ENCODE data around the gene MICAL2. TPM values are rescaled to one million over a fixed set of nuclear protein-coding genes. Genes with fewer than 3 reads are reported as not detected.
A peak's percentile ranks its signal among the peaks of the same experiment; 100 is the strongest.

Gene MICAL2
- total and polyA plus RNA-seq, 2 donors (not counting 3 experiments of a cell fraction or from before 2014, with no cell fraction given): 67.6 to 200 TPM

DNA sequence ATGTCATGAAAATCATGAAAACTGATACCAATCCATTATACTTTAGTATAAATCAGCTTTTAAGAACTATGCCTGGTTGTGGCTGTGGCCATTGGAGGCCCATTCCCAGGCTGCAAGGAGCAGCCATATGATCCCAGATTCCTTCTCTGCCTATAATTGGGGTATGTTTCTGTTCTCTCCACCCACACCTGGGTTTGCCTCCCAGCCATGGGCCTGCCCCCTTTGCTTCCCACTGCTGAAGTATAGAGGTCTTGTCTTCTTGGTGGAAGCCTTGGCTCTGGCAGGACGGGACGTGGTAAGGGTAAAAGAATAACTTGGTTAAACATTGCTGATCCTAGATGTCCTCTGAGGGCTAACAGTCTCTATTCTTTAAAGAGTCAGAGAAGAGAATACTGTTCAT, 2.4 kb downstream of the MICAL2 start:
- Histone ChIP-seq H3K4me2 (ENCODE audit: insufficient read depth, low read length) (peak overlapping the region; percentile 56), H3K4me3 (replicated peaks in 1 of 3; ENCODE audit: insufficient read depth in 1 of 3, low read depth in 1 of 3, low read length in 3 of 3) (no peak overlapping the region), H4K20me1 (replicated peaks; ENCODE audit: control insufficient read depth, extremely low read depth, insufficient read depth, low read length) (no peaks in the 10 kb centered on the region), H3K9me3 (replicated peaks; ENCODE audit: control insufficient read depth, insufficient read depth, low read length) (no peaks in the 10 kb centered on the region), H3K9me1 (replicated peaks; ENCODE audit: control insufficient read depth, extremely low read depth, insufficient read depth, low read length) (no peaks in the 10 kb centered on the region), H3K27ac (ENCODE audit: insufficient read depth, low read depth, low read length) (peak overlapping the region; percentile 19), H3K4me1 (ENCODE audit: control insufficient read depth, extremely low read depth, insufficient read depth, low read length) (peaks cover 40% of the 10 kb centered on the region), H2AFZ (ENCODE audit: low read depth, low read length) (no peak overlapping the region), H3K36me3 (ENCODE audit: control insufficient read depth in 2 of 2, extremely low read depth in 1 of 2, insufficient read depth in 2 of 2, low read length in 2 of 2) (peaks cover 0 to 2% of the 10 kb centered on the region in 2 experiments), H3K9ac (replicated peaks; ENCODE audit: extremely low read depth, insufficient read depth, low read length) (no peak overlapping the region), H3K79me2 (ENCODE audit: control insufficient read depth, insufficient read depth, low read length) (peaks cover 69% of the 10 kb centered on the region), H3K27me3 (ENCODE audit: control insufficient read depth in 2 of 2, insufficient read depth in 2 of 2, low read length in 2 of 2) (no peaks in the 10 kb centered on the region)
- FAIRE-seq (no peak), DNase-seq (ENCODE audit: low read depth, low spot score) (no peak)
- ChIA-PET POLR2A (no interaction called here), CTCF (interaction anchor here (0.7 to 1.2 kb wide), 2 partner anchors 10 to 123 kb away, joined by 3 read pairs; no protein-coding TSS in a partner anchor)
- intact Hi-C loops (cut with micrococcal nuclease) (no loop called here), dilution Hi-C loops (cut with MboI; ENCODE audit: extremely low pct_ligation_motif_present, low sequenced_read_pairs) (no loop called here)
- TF ChIP-seq POLR2AphosphoS5 (IDR thresholded peaks at IDR 0.05; ENCODE audit: insufficient read depth, low read depth, low read length) (no peak), EZH2 (IDR thresholded peaks at IDR 0.05; ENCODE audit: borderline replicate concordance, low read depth, low read length, severe bottlenecking) (no peak), MYC (IDR thresholded peaks at IDR 0.05; ENCODE audit: low read depth, low read length) (no peak), GATA2 (IDR thresholded peaks at IDR 0.05; ENCODE audit: insufficient read depth, insufficient read length, low read depth, low read length) (no peak), FOS (IDR thresholded peaks at IDR 0.05; ENCODE audit: borderline replicate concordance, insufficient read depth, low read length) (no peak), POLR2A (IDR thresholded peaks at IDR 0.05; ENCODE audit: low read depth, low read length) (no peak), JUN (IDR thresholded peaks at IDR 0.05; ENCODE audit: borderline replicate concordance, insufficient read depth, insufficient read length, low read depth) (no peak)
- TF ChIP-seq, protein P1, sequence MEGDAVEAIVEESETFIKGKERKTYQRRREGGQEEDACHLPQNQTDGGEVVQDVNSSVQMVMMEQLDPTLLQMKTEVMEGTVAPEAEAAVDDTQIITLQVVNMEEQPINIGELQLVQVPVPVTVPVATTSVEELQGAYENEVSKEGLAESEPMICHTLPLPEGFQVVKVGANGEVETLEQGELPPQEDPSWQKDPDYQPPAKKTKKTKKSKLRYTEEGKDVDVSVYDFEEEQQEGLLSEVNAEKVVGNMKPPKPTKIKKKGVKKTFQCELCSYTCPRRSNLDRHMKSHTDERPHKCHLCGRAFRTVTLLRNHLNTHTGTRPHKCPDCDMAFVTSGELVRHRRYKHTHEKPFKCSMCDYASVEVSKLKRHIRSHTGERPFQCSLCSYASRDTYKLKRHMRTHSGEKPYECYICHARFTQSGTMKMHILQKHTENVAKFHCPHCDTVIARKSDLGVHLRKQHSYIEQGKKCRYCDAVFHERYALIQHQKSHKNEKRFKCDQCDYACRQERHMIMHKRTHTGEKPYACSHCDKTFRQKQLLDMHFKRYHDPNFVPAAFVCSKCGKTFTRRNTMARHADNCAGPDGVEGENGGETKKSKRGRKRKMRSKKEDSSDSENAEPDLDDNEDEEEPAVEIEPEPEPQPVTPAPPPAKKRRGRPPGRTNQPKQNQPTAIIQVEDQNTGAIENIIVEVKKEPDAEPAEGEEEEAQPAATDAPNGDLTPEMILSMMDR (IDR thresholded peaks at IDR 0.05; ENCODE audit: extremely low read depth in 1 of 2, insufficient read depth in 1 of 2, low read depth in 1 of 2, low read length in 2 of 2): no peak
- TF ChIP-seq, protein P2, sequence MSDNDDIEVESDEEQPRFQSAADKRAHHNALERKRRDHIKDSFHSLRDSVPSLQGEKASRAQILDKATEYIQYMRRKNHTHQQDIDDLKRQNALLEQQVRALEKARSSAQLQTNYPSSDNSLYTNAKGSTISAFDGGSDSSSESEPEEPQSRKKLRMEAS (IDR thresholded peaks at IDR 0.05; ENCODE audit: insufficient read depth, insufficient read length): no peak
- no TSS peak for BruUV-seq (replicated peaks)

Data from endothelial cell of umbilical vein (primary cell).